Measurements from ENCODE around the gene ANKMY1. TPM values are rescaled to one million over a fixed set of nuclear protein-coding genes. Genes with fewer than 3 reads are reported as not detected.

Gene ANKMY1
- total RNA-seq, 4 donors from 2014 or later: 15.1 to 64.0 (median 27.5) TPM

- peaks cover 57% of the 10 kb centered on the region for H3K27me3 ChIP-seq
- no peak overlapping the region for H3K27ac ChIP-seq
- H3K9me3 ChIP-seq: no peaks in the 10 kb centered on the region
- no peak for TF ChIP-seq CTCF (IDR thresholded peaks at IDR 0.05)
- no peak for TF ChIP-seq POLR2AphosphoS5 (IDR thresholded peaks at IDR 0.05)
- TF ChIP-seq POLR2A (IDR thresholded peaks at IDR 0.05): no peak
- no peak for TF ChIP-seq EP300 (IDR thresholded peaks at IDR 0.05; ENCODE audit: low read depth)
- in situ Hi-C loops (cut with MboI; ENCODE audit: low pct_ligation_motif_present in 1 of 4, low pct_unique_long_range_greater_than_20kb in 1 of 4, low sequenced_read_pairs in 3 of 4): no loop called here
- no peak overlapping the region for H3K4me3 ChIP-seq
- 29% methylated on average over 45 of the region's 55 CpGs; no CpG with 5 or more reads in 1 of the 2 donors for WGBS, 2 donors (ENCODE audit: low coverage in 1 of 2)
- intact Hi-C loops (cut with DNase I; ENCODE audit: low total_unique reads): no loop called here
- H3K4me1 ChIP-seq: peaks cover 6 to 30% (median 21%) of the 10 kb centered on the region in 4 donors
- no peak for DNase-seq
- no peaks in the 10 kb centered on the region for H3K36me3 ChIP-seq
Observed at GRCh38 chr2:240455647-240456446, 101.9 kb downstream of the ANKMY1 start.

- in situ Hi-C loops (cut with MboI; ENCODE audit: low pct_ligation_motif_present in 1 of 4, low pct_unique_long_range_greater_than_20kb in 1 of 4, low sequenced_read_pairs in 3 of 4): no loop called here
- Histone ChIP-seq H3K4me1 (peaks cover 6 to 30% (median 21%) of the 10 kb centered on the region in 4 donors), H3K9me3 (no peaks in the 10 kb centered on the region), H3K4me3 (no peak overlapping the region), H3K36me3 (no peaks in the 10 kb centered on the region), H3K27ac (no peak overlapping the region), H3K27me3 (peaks cover 60% of the 10 kb centered on the region)
- 37% methylated on average over 7 of the region's 7 CpGs; no CpG with 5 or more reads in 1 of the 2 donors for WGBS, 2 donors (ENCODE audit: low coverage in 1 of 2)
- DNase-seq: no peak
- TF ChIP-seq CTCF (IDR thresholded peaks at IDR 0.05): no peak
- no peak for TF ChIP-seq POLR2A (IDR thresholded peaks at IDR 0.05)
- TF ChIP-seq EP300 (IDR thresholded peaks at IDR 0.05; ENCODE audit: low read depth): no peak
- TF ChIP-seq POLR2AphosphoS5 (IDR thresholded peaks at IDR 0.05): no peak
- intact Hi-C loops (cut with DNase I; ENCODE audit: low total_unique reads): no loop called here
Observed at GRCh38 chr2:240455272-240455646, 102.5 kb downstream of the ANKMY1 start.

GRCh38 chr2:240454106-240454901 is 103.5 kb downstream of the ANKMY1 start:
- Histone ChIP-seq H3K4me1 (peaks cover 6 to 30% (median 21%) of the 10 kb centered on the region in 4 donors), H3K27ac (no peak overlapping the region), H3K27me3 (peaks cover 60% of the 10 kb centered on the region), H3K36me3 (no peaks in the 10 kb centered on the region), H3K4me3 (peak overlapping the region in 1 of 4 donors; percentile 21), H3K9me3 (no peaks in the 10 kb centered on the region)
- in situ Hi-C loops (cut with MboI; ENCODE audit: low pct_ligation_motif_present in 1 of 4, low pct_unique_long_range_greater_than_20kb in 1 of 4, low sequenced_read_pairs in 3 of 4) (no loop called here), intact Hi-C loops (cut with DNase I; ENCODE audit: low total_unique reads) (no loop called here)
- no peak for DNase-seq
- TF ChIP-seq CTCF (IDR thresholded peaks at IDR 0.05) (no peak), EP300 (IDR thresholded peaks at IDR 0.05; ENCODE audit: low read depth) (no peak), POLR2A (IDR thresholded peaks at IDR 0.05) (no peak), POLR2AphosphoS5 (IDR thresholded peaks at IDR 0.05) (no peak)
- 41% methylated on average over 30 of the region's 35 CpGs; no CpG with 5 or more reads in 1 of the 2 donors for WGBS, 2 donors (ENCODE audit: low coverage in 1 of 2)

- peak overlapping the region in 2 of 4 donors; percentile 21 to 53 for H3K4me3 ChIP-seq
Observed at GRCh38 chr2:240453461-240454105, 104.2 kb downstream of the ANKMY1 start.

More at GRCh38 chr2:240453461-240454105, 104.2 kb downstream of the ANKMY1 start:
- H3K27ac ChIP-seq: no peak overlapping the region
- no peak for DNase-seq
- H3K9me3 ChIP-seq: no peaks in the 10 kb centered on the region
- no peaks in the 10 kb centered on the region for H3K36me3 ChIP-seq
- intact Hi-C loops (cut with DNase I; ENCODE audit: low total_unique reads) (no loop called here), in situ Hi-C loops (cut with MboI; ENCODE audit: low pct_ligation_motif_present in 1 of 4, low pct_unique_long_range_greater_than_20kb in 1 of 4, low sequenced_read_pairs in 3 of 4) (no loop called here)
- peaks cover 6 to 30% (median 21%) of the 10 kb centered on the region in 4 donors for H3K4me1 ChIP-seq
- TF ChIP-seq POLR2AphosphoS5 (IDR thresholded peaks at IDR 0.05) (no peak), POLR2A (IDR thresholded peaks at IDR 0.05) (no peak), CTCF (IDR thresholded peaks at IDR 0.05) (no peak), EP300 (IDR thresholded peaks at IDR 0.05; ENCODE audit: low read depth) (no peak)
- WGBS, 2 donors (ENCODE audit: low coverage in 1 of 2): 29% methylated on average over 16 of the region's 81 CpGs; no CpG with 5 or more reads in 1 of the 2 donors
- H3K27me3 ChIP-seq: peaks cover 65% of the 10 kb centered on the region
